Stimulated activated CD4-positive, alpha-beta T cell treated with anti-CD3 and anti-CD28 coated beads, Interleukin-4, amount 100 ng/mL, for 48 hours (primary cell): ENCODE measurements around the gene PRDX3.

Experiments
- DNase-seq, 2 donors: peaks; one replicate each; pipeline ENCODE4 v3.0.0-alpha.2; 2020; ENCODE audit warnings: low read depth in 2 of 2

PRDX3 gene

GRCh38 chr10:119129721-119130120 is 48.9 kb downstream of the PRDX3 start:
- no peak for DNase-seq

- DNase-seq = no peak
Observed at GRCh38 chr10:119125942-119126341, 52.7 kb downstream of the PRDX3 start.

DNA sequence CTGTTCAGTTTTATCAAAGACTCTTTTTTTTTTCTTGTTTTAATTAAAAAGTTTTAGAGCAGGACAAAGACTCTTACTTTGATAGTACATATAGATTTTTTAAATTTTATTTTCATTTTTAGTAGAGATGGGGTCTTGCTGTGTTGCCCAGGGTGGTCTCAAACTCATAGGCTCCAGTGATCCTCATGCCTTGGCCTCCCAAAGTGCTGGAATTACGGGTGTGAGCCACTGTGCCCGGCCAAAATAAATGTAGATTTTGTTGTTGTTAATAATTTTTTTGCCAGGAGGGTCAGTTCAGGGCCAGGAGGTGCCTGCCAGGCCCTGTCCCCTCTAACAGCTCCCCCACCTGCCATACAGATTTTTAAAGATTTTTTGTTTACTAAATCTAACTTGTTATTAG is 57.7 kb downstream of the PRDX3 start:
- no peak for DNase-seq

DNA sequence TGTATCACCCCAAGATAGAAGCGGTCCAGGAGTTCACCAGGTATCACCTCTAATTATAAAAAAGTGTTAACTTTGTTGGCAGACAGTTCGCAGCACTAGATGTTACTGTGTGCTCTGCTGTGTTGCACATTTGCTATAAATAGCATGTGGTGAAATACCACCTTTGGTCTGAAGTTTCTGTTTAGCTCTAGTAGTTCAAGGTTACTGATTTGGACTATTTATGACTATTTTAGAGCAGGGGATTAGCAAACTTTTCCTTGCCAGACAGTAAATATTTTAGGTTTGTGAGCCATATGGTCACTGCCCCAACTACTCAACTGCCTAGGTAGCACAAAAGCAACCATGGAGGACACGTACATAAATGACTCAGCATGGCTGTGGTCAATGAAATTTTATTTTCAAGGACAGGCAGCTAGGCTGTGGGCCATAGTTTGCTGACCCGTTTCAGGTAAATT is 58.2 kb downstream of the PRDX3 start:
- no peak for DNase-seq

GRCh38 chr10:119119400-119119799 is 59.2 kb downstream of the PRDX3 start:
- no peak for DNase-seq

DNA sequence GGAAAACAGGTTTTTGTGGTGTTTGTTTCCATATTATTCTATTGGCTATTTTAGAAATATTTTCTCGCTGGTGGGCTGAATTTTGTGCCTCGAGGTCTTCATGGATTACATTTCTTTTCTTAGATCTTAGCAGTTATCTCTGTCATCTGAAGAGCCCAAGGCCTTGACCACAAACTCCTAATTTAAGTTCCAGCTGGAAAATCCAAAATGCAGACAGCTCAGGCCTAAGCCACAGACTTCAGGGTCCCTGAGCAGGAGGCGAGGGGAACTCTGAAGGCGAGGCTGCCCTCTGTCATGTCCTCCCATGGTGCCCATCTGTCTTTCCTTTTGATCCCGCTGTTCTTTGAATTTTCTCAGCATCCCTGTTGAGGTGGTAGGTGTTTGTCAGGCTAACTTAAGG is 60.4 kb downstream of the PRDX3 start:
- no peak for DNase-seq
